ENCODE measurements around the gene MAGI3. TPM values are rescaled to one million over a fixed set of nuclear protein-coding genes. Genes with fewer than 3 reads are reported as not detected.

Gene MAGI3
- total and polyA plus RNA-seq, 2 of the 13 experiments (the other 11 are each of a cell fraction or from before 2014, with no cell fraction given), result 4.0 to 11.8 TPM

- TF ChIP-seq ZNF101 (CRISPR knock-in tag; IDR thresholded peaks at IDR 0.05; ENCODE audit: borderline replicate concordance, low read depth) (no peak), ZNF343 (CRISPR knock-in tag; IDR thresholded peaks at IDR 0.05) (no peak), ZNF576 (CRISPR knock-in tag; IDR thresholded peaks at IDR 0.05) (no peak), MAFF (IDR thresholded peaks at IDR 0.05; ENCODE audit: low read depth, low read length) (no peak), ZNF878 (CRISPR knock-in tag; IDR thresholded peaks at IDR 0.05) (0 out of 2 replicates have a peak, but pooled peaks have one; percentile 17), TFDP2 (CRISPR knock-in tag; IDR thresholded peaks at IDR 0.05) (no peak), ZBTB3 (CRISPR knock-in tag; IDR thresholded peaks at IDR 0.05; ENCODE audit: borderline replicate concordance, low read depth) (no peak), ZNF350 (CRISPR knock-in tag; IDR thresholded peaks at IDR 0.05; ENCODE audit: borderline replicate concordance, low read depth) (no peak), IKZF1 (IDR thresholded peaks at IDR 0.05) (no peak), ZNF225 (CRISPR knock-in tag; IDR thresholded peaks at IDR 0.05) (no peak), ZNF749 (CRISPR knock-in tag; IDR thresholded peaks at IDR 0.05; ENCODE audit: borderline replicate concordance) (no peak), ZNF232 (CRISPR knock-in tag; IDR thresholded peaks at IDR 0.05; ENCODE audit: borderline replicate concordance) (no peak), SNAPC2 (CRISPR knock-in tag; IDR thresholded peaks at IDR 0.05) (no peak), ZNF879 (CRISPR knock-in tag; IDR thresholded peaks at IDR 0.05) (no peak), HMG20B (CRISPR knock-in tag; conservative IDR thresholded peaks at IDR 0.05) (no peak), HOXA9 (CRISPR knock-in tag; IDR thresholded peaks at IDR 0.05; ENCODE audit: borderline replicate concordance) (no peak), DRAP1 (CRISPR knock-in tag; IDR thresholded peaks at IDR 0.05) (no peak), SRSF1 (optimal IDR thresholded peaks at IDR 0.05; ENCODE audit: low read depth, low read length) (no peak), STAT5B (CRISPR knock-in tag; IDR thresholded peaks at IDR 0.05) (no peak), ZNF510 (CRISPR knock-in tag; IDR thresholded peaks at IDR 0.05; ENCODE audit: low read depth) (no peak), ELK4 (CRISPR knock-in tag; IDR thresholded peaks at IDR 0.05; ENCODE audit: borderline replicate concordance) (no peak), ZNF660 (CRISPR knock-in tag; IDR thresholded peaks at IDR 0.05; ENCODE audit: borderline replicate concordance, low read depth) (no peak), SMAD9 (CRISPR knock-in tag; IDR thresholded peaks at IDR 0.05) (no peak), GMEB2 (CRISPR knock-in tag; IDR thresholded peaks at IDR 0.05; ENCODE audit: low read depth) (no peak), POLR2G (IDR thresholded peaks at IDR 0.05; ENCODE audit: low read depth, low read length) (no peak), ZSCAN30 (CRISPR knock-in tag; IDR thresholded peaks at IDR 0.05) (no peak), PHB2 (IDR thresholded peaks at IDR 0.05; ENCODE audit: partially characterized antibody) (no peak), ZNF772 (CRISPR knock-in tag; IDR thresholded peaks at IDR 0.05) (no peak)
Measured at GRCh38 chr1:113388621-113389358, 1.5 kb upstream of the MAGI3 start (continued).
